ENCODE data around the gene DTHD1. TPM values are rescaled to one million over a fixed set of nuclear protein-coding genes. Genes with fewer than 3 reads are reported as not detected.

DTHD1 gene
- total and polyA plus RNA-seq, 2 of the 8 experiments (the other 6 are each of a cell fraction or from before 2014, with no cell fraction given) = not detected

- no peak for TF ChIP-seq CHD7 (IDR thresholded peaks at IDR 0.05; ENCODE audit: insufficient replicate concordance, low read length)
These were observed 93.6 kb downstream of the DTHD1 start (continued) for GRCh38 chr4:36374836-36375511.
